ENCODE results near the gene PNPLA1.

- no peak for TF ChIP-seq GATA2 (IDR thresholded peaks at IDR 0.05; ENCODE audit: low read depth, low read length)
- TF ChIP-seq GATA3 (IDR thresholded peaks at IDR 0.05; ENCODE audit: low read depth, low read length), result no peak
Observed at GRCh38 chr6:36328600-36328999, 58.7 kb downstream of the PNPLA1 start.

Data from SH-SY5Y (cell line).